Caco-2 (cell line): Measurements from ENCODE around the gene GPANK1. TPM values are rescaled to one million over a fixed set of nuclear protein-coding genes. Genes with fewer than 3 reads are reported as not detected.

Experiments
- BruUV-seq: library from RNA; stranded (reverse); fragments of 400-500 nt; replicated peaks from 2 replicates; lab custom pipeline; 2021; lab: Mats Ljungman, UMichigan
- CTCF ChIA-PET: fragments of 300-600 bp; sonication (Branson Sonifier 250); formaldehyde crosslinking; loops from one replicate; lab custom pipeline; 2022; ENCODE audit warnings: antibody characterized with exemption; lab: Charles Lee
- POLR2A ChIA-PET: fragments of 300-600 bp; sonication (Branson Sonifier 250); formaldehyde crosslinking; loops from one replicate; lab custom pipeline; 2022; ENCODE audit warnings: antibody characterized with exemption; lab: Charles Lee
- DNase-seq, 2 experiments: peaks; one replicate each; pipeline versions ENCODE4 v3.0.0 to v3.0.0-alpha.2; 2020 to 2022
- H3K27me3 ChIP-seq: replicated peaks from 2 replicates; pipeline ENCODE4 v1.6.0; 2011; ENCODE audit warnings: low read length; ENCODE audit not compliant: control insufficient read depth, insufficient read depth
- H3K36me3 ChIP-seq: 2 replicates; pipeline ENCODE4 v1.5.1; 2011; ENCODE audit warnings: low read length; ENCODE audit not compliant: control insufficient read depth, insufficient read depth
- H3K4me1 ChIP-seq: fragments of 250-450 bp; sonication (Bioruptor Pico); 2 replicates; pipeline ENCODE4 v1.5.1; 2020; ENCODE audit warnings: mild to moderate bottlenecking
- H3K4me3 ChIP-seq: 2 replicates; pipeline ENCODE4 v1.5.1; 2011; ENCODE audit warnings: low read depth, mild to moderate bottlenecking, control low read depth, low read length
- H3K9me3 ChIP-seq: fragments of 250-450 bp; sonication (Bioruptor Pico); 2 replicates; pipeline ENCODE4 v1.5.1; 2020; ENCODE audit warnings: mild to moderate bottlenecking, moderate library complexity
- H3K27ac Mint-ChIP-seq: one replicate; pipeline ENCODE4 v1.8.0; 2022; ENCODE audit warnings: mixed read lengths; ENCODE audit not compliant: unreplicated experiment
- H3K27me3 Mint-ChIP-seq: one replicate; pipeline ENCODE4 v1.8.0; 2022; ENCODE audit warnings: mixed read lengths; ENCODE audit not compliant: insufficient read depth, unreplicated experiment
- H3K36me3 Mint-ChIP-seq: one replicate; pipeline ENCODE4 v1.8.0; 2022; ENCODE audit warnings: mild to moderate bottlenecking, mixed read lengths; ENCODE audit not compliant: insufficient read depth, unreplicated experiment
- H3K4me1 Mint-ChIP-seq: one replicate; pipeline ENCODE4 v1.8.0; 2022; ENCODE audit warnings: low read depth, mixed read lengths; ENCODE audit not compliant: unreplicated experiment
- H3K4me3 Mint-ChIP-seq: one replicate; pipeline ENCODE4 v1.8.0; 2022; ENCODE audit warnings: mild to moderate bottlenecking, moderate library complexity, mixed read lengths; ENCODE audit not compliant: unreplicated experiment
- H3K9me3 Mint-ChIP-seq: one replicate; pipeline ENCODE4 v1.8.0; 2022; ENCODE audit warnings: mixed read lengths; ENCODE audit not compliant: unreplicated experiment
- CTCF ChIP-seq, 2 experiments: fragments of 200-600 bp in 1 of 2; IDR thresholded peaks; 1 replicate in 1 of 2; 2 replicates in 1 of 2; pipeline versions ENCODE4 v1.5.1 to v1.8.0; 2011 to 2022; ENCODE audit warnings: antibody characterized with exemption in 1 of 2, control low read depth in 1 of 2, inconsistent platforms in 1 of 2, low read depth in 1 of 2, low read length in 1 of 2, mild to moderate bottlenecking in 1 of 2, moderate library complexity in 1 of 2; ENCODE audit not compliant: insufficient read depth in 1 of 2, severe bottlenecking in 1 of 2, unreplicated experiment in 1 of 2
- intact Hi-C: fragments of 100-400 bp; cut with micrococcal nuclease; formaldehyde crosslinking; loops from one replicate; pipeline ENCODE4 v1.10.0; 2022; ENCODE audit not compliant: unreplicated experiment
- total RNA-seq: library from RNA; stranded (reverse); gene quantifications from 2 replicates; pipeline ENCODE4 v1.2.3, GENCODE V29; 2022

GPANK1 gene
- total RNA-seq, 1 experiment from 2014 or later, result 20.3 TPM

GRCh38 chr6:31657406-31658157 is 7.2 kb downstream of the GPANK1 start:
- no peaks in the 10 kb centered on the region for H3K27me3 ChIP-seq
- no peak overlapping the region for H3K4me3 ChIP-seq
- Mint-ChIP-seq H3K9me3 (no peaks in the 10 kb centered on the region), H3K36me3 (peaks cover 66% of the 10 kb centered on the region), H3K4me3 (peak overlapping the region; percentile 57), H3K27me3 (no peaks in the 10 kb centered on the region), H3K4me1 (peaks cover 41% of the 10 kb centered on the region), H3K27ac (peak overlapping the region; percentile 88)
- intact Hi-C loops, result no loop called here
- H3K4me1 ChIP-seq, result peaks cover 40% of the 10 kb centered on the region
- ChIA-PET CTCF (no interaction called here), POLR2A (interaction anchor here (0.6 kb wide), 1 partner anchor 381 kb away, joined by 7 read pairs; no protein-coding TSS in a partner anchor)
- BruUV-seq, result no TSS peak
- peaks cover 9% of the 10 kb centered on the region for H3K36me3 ChIP-seq
- H3K9me3 ChIP-seq, result no peaks in the 10 kb centered on the region
- no peak for DNase-seq
- no peak for TF ChIP-seq CTCF (IDR thresholded peaks at IDR 0.05; ENCODE audit: insufficient read depth in 1 of 2, low read depth in 1 of 2, low read length in 1 of 2, severe bottlenecking in 1 of 2, unreplicated experiment in 1 of 2)

- peaks cover 7% of the 10 kb centered on the region for H3K36me3 ChIP-seq
- CTCF ChIA-PET, result interaction anchor here (0.6 to 1.1 kb wide), 5 partner anchors 9 to 1393 kb away, joined by 3 to 4 read pairs (median 3); partner anchors contain the start of genes ATP6V1G2 and GPANK1
- peaks cover 66% of the 10 kb centered on the region for H3K36me3 Mint-ChIP-seq
- no peaks in the 10 kb centered on the region for H3K9me3 ChIP-seq
- no peaks in the 10 kb centered on the region for H3K27me3 ChIP-seq
- peak in 1 of 2 experiments; percentile 19 for TF ChIP-seq CTCF (IDR thresholded peaks at IDR 0.05; ENCODE audit: insufficient read depth in 1 of 2, low read depth in 1 of 2, low read length in 1 of 2, severe bottlenecking in 1 of 2, unreplicated experiment in 1 of 2)
- H3K27me3 Mint-ChIP-seq, result no peaks in the 10 kb centered on the region
- peak within 1 kb of the TSS; percentile 74 for H3K27ac Mint-ChIP-seq
- no peaks in the 10 kb centered on the region for H3K9me3 Mint-ChIP-seq
- intact Hi-C loops, result loop anchor here (2.0 kb wide), 1 partner anchor 109 kb away; the partner anchor contains the start of genes ATP6V1G2 and NFKBIL1
- H3K4me1 ChIP-seq, result peaks cover 46% of the 10 kb centered on the region
- peak within 1 kb of the TSS; percentile 20 for H3K4me3 ChIP-seq
- no TSS peak for BruUV-seq
- H3K4me3 Mint-ChIP-seq, result peak within 1 kb of the TSS; percentile 60
- peak; percentile 80 to 87 for DNase-seq
- H3K4me1 Mint-ChIP-seq, result peaks cover 41% of the 10 kb centered on the region
- POLR2A ChIA-PET, result interaction anchor here (0.5 to 1.7 kb wide), 13 partner anchors 9 to 207 kb away, joined by 3 to 25 read pairs (median 4); partner anchors contain the start of genes CSNK2B, DDX39B, GPANK1 and HSPA1A
Measured at GRCh38 chr6:31655349-31656237, 9.2 kb downstream of the GPANK1 start, which contains the start of gene APOM. Gene APOM (plus strand): TSS chr6:31655894. CDS start chr6:31655967, 73 bp downstream.
